H1 (cell line): ENCODE data around the gene THRB. TPM values are rescaled to one million over a fixed set of nuclear protein-coding genes. Genes with fewer than 3 reads are reported as not detected.

Experiments
- CTCF ChIA-PET: fragments of 300-600 bp; sonication (Branson Sonifier 250); formaldehyde crosslinking; loops from one replicate; lab custom pipeline; 2021; ENCODE audit not compliant: partially characterized antibody; lab: Charles Lee
- POLR2A ChIA-PET: fragments of 300-600 bp; sonication (Branson Sonifier 250); formaldehyde crosslinking; loops from one replicate; lab custom pipeline; 2021; ENCODE audit warnings: inconsistent platforms; ENCODE audit not compliant: partially characterized antibody; lab: Charles Lee
- DNase-seq, 2 experiments: peaks; one replicate each; pipeline versions ENCODE4 v3.0.0 to v3.0.0-alpha.2; 2010 to 2022; ENCODE audit warnings: low spot score in 2 of 2, low read depth in 1 of 2, mixed read lengths in 1 of 2
- FAIRE-seq: peaks from 2 replicates; lab custom pipeline; 2011; peaks lifted over from hg19 to GRCh38; lab: Jason Lieb, UNC
- H2AFZ ChIP-seq: 2 replicates; pipeline ENCODE4 v1.8.1; 2012; ENCODE audit warnings: low read length, inconsistent platforms
- H2AK5ac ChIP-seq: 2 replicates; pipeline ENCODE4 v1.6.1; 2013; ENCODE audit warnings: low read depth, low read length
- H2BK120ac ChIP-seq: replicated peaks from 2 replicates; pipeline ENCODE3; 2013; ENCODE audit warnings: low read depth, low read length, inconsistent platforms
- H2BK12ac ChIP-seq: 2 replicates; pipeline ENCODE4 v1.6.1; 2013; ENCODE audit warnings: low read depth, low read length
- H2BK15ac ChIP-seq: 2 replicates; pipeline ENCODE4 v1.6.1; 2013; ENCODE audit warnings: low read length
- H2BK20ac ChIP-seq: 2 replicates; pipeline ENCODE4 v1.6.1; 2013; ENCODE audit warnings: low read length
- H2BK5ac ChIP-seq: 2 replicates; pipeline ENCODE4 v1.6.1; 2013; ENCODE audit warnings: low read depth, low read length
- H3K14ac ChIP-seq: 2 replicates; pipeline ENCODE4 v1.6.1; 2013; ENCODE audit warnings: inconsistent platforms; ENCODE audit not compliant: insufficient read length
- H3K18ac ChIP-seq: 2 replicates; pipeline ENCODE4 v1.6.1; 2013; ENCODE audit warnings: low read length; ENCODE audit errors: extremely low read depth
- H3K23ac ChIP-seq: 2 replicates; pipeline ENCODE4 v1.6.1; 2013; ENCODE audit warnings: inconsistent platforms; ENCODE audit not compliant: insufficient read length
- H3K23me2 ChIP-seq: 2 replicates; pipeline ENCODE4 v1.6.1; 2013; ENCODE audit warnings: low read depth, low read length
- H3K27ac ChIP-seq: 2 replicates; pipeline ENCODE4 v1.6.1; 2011; ENCODE audit warnings: low read depth, low read length, inconsistent platforms
- H3K27me3 ChIP-seq, 4 experiments: replicated peaks in 1 of 4; 1 replicate in 1 of 4; 2 replicates in 3 of 4; pipeline versions ENCODE4 v1.6.1 to v1.8.1; 2011 to 2013; ENCODE audit warnings: low read length in 3 of 4, mild to moderate bottlenecking in 3 of 4, inconsistent platforms in 2 of 4, mixed read lengths in 2 of 4, moderate library complexity in 1 of 4; ENCODE audit not compliant: control insufficient read depth in 3 of 4, insufficient read depth in 3 of 4; ENCODE audit errors: extremely low read depth in 1 of 4
- H3K36me3 ChIP-seq, 4 experiments: 2 replicates each; pipeline versions ENCODE4 v1.6.1 to v1.8.1; 2011 to 2013; ENCODE audit warnings: mild to moderate bottlenecking in 4 of 4, low read length in 3 of 4, moderate library complexity in 2 of 4, control low read depth in 1 of 4, inconsistent platforms in 1 of 4; ENCODE audit not compliant: insufficient read depth in 4 of 4, control insufficient read depth in 2 of 4
- H3K4ac ChIP-seq: replicated peaks from 2 replicates; pipeline ENCODE3; 2013; ENCODE audit warnings: low read length, low read depth, mixed read lengths, inconsistent platforms; ENCODE audit not compliant: insufficient read length
- H3K4me1 ChIP-seq, 4 experiments: replicated peaks in 1 of 4; 1 replicate in 1 of 4; 2 replicates in 3 of 4; pipeline versions ENCODE4 v1.6.1 to v1.8.1; 2011 to 2013; ENCODE audit warnings: low read length in 3 of 4, inconsistent platforms in 2 of 4, mixed read lengths in 1 of 4; ENCODE audit not compliant: insufficient read depth in 4 of 4, control insufficient read depth in 3 of 4
- H3K4me2 ChIP-seq, 2 experiments: 2 replicates each; pipeline versions ENCODE4 v1.6.1 to v1.8.1; 2011 to 2013; ENCODE audit warnings: low read depth in 2 of 2, low read length in 2 of 2, control low read depth in 1 of 2, inconsistent platforms in 1 of 2, mild to moderate bottlenecking in 1 of 2; ENCODE audit not compliant: insufficient read depth in 1 of 2
- H3K4me3 ChIP-seq, 4 experiments: fragments of 200-600, 300-600 bp in 1 of 4; sonication (generic), shearing (Covaris generic), sonication (Bioruptor Twin) in 1 of 4; 2 replicates each; pipeline versions ENCODE4 v1.5.1 to v1.8.1; 2011 to 2016; ENCODE audit warnings: low read length in 4 of 4, low read depth in 3 of 4, control low read depth in 2 of 4, inconsistent platforms in 2 of 4, mild to moderate bottlenecking in 2 of 4, mixed read lengths in 1 of 4, moderate library complexity in 1 of 4; ENCODE audit not compliant: insufficient read depth in 2 of 4; ENCODE audit errors: extremely low read depth in 1 of 4
- H3K56ac ChIP-seq: replicated peaks from 2 replicates; pipeline ENCODE3; 2013; ENCODE audit warnings: low read depth, mild to moderate bottlenecking, mixed read lengths, low read length, inconsistent platforms; ENCODE audit not compliant: insufficient read length
- H3K79me1 ChIP-seq: 2 replicates; pipeline ENCODE4 v1.6.1; 2013; ENCODE audit warnings: low read depth, low read length, control low read depth
- H3K79me2 ChIP-seq, 2 experiments: 2 replicates each; pipeline versions ENCODE4 v1.6.1 to v1.8.1; 2012 to 2013; ENCODE audit warnings: low read length in 2 of 2, mild to moderate bottlenecking in 2 of 2, inconsistent platforms in 1 of 2; ENCODE audit not compliant: insufficient read depth in 2 of 2, control insufficient read depth in 1 of 2
- H3K9ac ChIP-seq, 4 experiments: replicated peaks in 1 of 4; 1 replicate in 1 of 4; 2 replicates in 3 of 4; pipeline versions ENCODE4 v1.6.1 to v1.8.1; 2011 to 2013; ENCODE audit warnings: low read depth in 3 of 4, low read length in 3 of 4, control low read depth in 2 of 4, mild to moderate bottlenecking in 2 of 4, moderate library complexity in 2 of 4, inconsistent platforms in 1 of 4; ENCODE audit errors: extremely low read depth in 1 of 4
- H3K9me3 ChIP-seq, 2 experiments: 2 replicates each; pipeline versions ENCODE4 v1.6.1 to v1.8.1; 2012 to 2013; ENCODE audit warnings: mild to moderate bottlenecking in 2 of 2, moderate library complexity in 2 of 2, control low read depth in 1 of 2, inconsistent platforms in 1 of 2, low read depth in 1 of 2, low read length in 1 of 2, mixed read lengths in 1 of 2; ENCODE audit not compliant: insufficient read depth in 2 of 2
- H4K20me1 ChIP-seq, 2 experiments: replicated peaks in 1 of 2; 2 replicates each; pipeline versions ENCODE3 to v1.8.1; 2011 to 2013; ENCODE audit warnings: inconsistent platforms in 2 of 2, low read length in 2 of 2, mild to moderate bottlenecking in 1 of 2; ENCODE audit not compliant: insufficient read depth in 2 of 2, control insufficient read depth in 1 of 2
- H4K5ac ChIP-seq: 2 replicates; pipeline ENCODE4 v1.6.1; 2013; ENCODE audit warnings: low read length, low read depth, mixed read lengths, inconsistent platforms; ENCODE audit not compliant: insufficient read length
- H4K8ac ChIP-seq: 2 replicates; pipeline ENCODE4 v1.8.0; 2013; ENCODE audit warnings: mild to moderate bottlenecking, moderate library complexity, low read length, inconsistent platforms; ENCODE audit not compliant: insufficient read depth; ENCODE audit errors: extremely low read depth
- H4K91ac ChIP-seq: replicated peaks from 2 replicates; pipeline ENCODE3; 2013; ENCODE audit warnings: low read length, mixed read lengths, inconsistent platforms; ENCODE audit not compliant: insufficient read length
- CHD1 ChIP-seq: IDR thresholded peaks from 2 replicates; pipeline ENCODE4 v1.6.1; 2012; ENCODE audit warnings: low read depth, low read length, improper control_type of control experiment
- CTBP2 ChIP-seq: IDR thresholded peaks from 2 replicates; pipeline ENCODE4 v1.7.0; 2011; ENCODE audit warnings: borderline replicate concordance, mild to moderate bottlenecking, moderate library complexity, mixed read lengths, low read length; ENCODE audit not compliant: insufficient read depth, insufficient read length
- GTF2F1 ChIP-seq: IDR thresholded peaks from 2 replicates; pipeline ENCODE4 v1.6.1; 2012; ENCODE audit warnings: low read depth, low read length, improper control_type of control experiment, borderline replicate concordance
- MAFK ChIP-seq: IDR thresholded peaks from 2 replicates; pipeline ENCODE4 v1.6.1; 2012; ENCODE audit warnings: low read depth, mild to moderate bottlenecking, improper control_type of control experiment, low read length
- NRF1 ChIP-seq: IDR thresholded peaks from 2 replicates; pipeline ENCODE4 v1.6.1; 2011; ENCODE audit warnings: mild to moderate bottlenecking, low read depth, low read length, improper control_type of control experiment
- PHF8 ChIP-seq: fragments of 200-600 bp; sonication (generic); conservative IDR thresholded peaks from 2 replicates; pipeline ENCODE4 v1.7.1; 2012; ENCODE audit warnings: low read depth, mild to moderate bottlenecking, inconsistent platforms, low read length, moderate library complexity
- SIRT6 ChIP-seq: IDR thresholded peaks from one replicate; pipeline ENCODE4 v1.7.1; 2012; ENCODE audit warnings: low read length, inconsistent platforms
- SP2 ChIP-seq: IDR thresholded peaks from 2 replicates; pipeline ENCODE4 v1.6.1; 2012; ENCODE audit warnings: mild to moderate bottlenecking, low read length, inconsistent platforms
- TEAD4 ChIP-seq: IDR thresholded peaks from 2 replicates; pipeline ENCODE4 v1.6.1; 2012; ENCODE audit warnings: low read depth, low read length, inconsistent platforms, mixed read lengths
- ZNF274 ChIP-seq: IDR thresholded peaks from 2 replicates; pipeline ENCODE4 v1.7.0; 2012; ENCODE audit warnings: low read length, borderline replicate concordance; ENCODE audit errors: extremely low read depth
- WGBS, 2 experiments: shearing (Covaris generic) in 1 of 2; methylation state at CpG; one replicate each; pipeline versions ENCODE4 v1.1.6 to v1.1.7; 2013 to 2015; ENCODE audit warnings: low lambda C conversion rate in 2 of 2, mixed read lengths in 2 of 2, inconsistent platforms in 1 of 2, low coverage in 1 of 2, missing lambda C conversion rate in 1 of 2; ENCODE audit not compliant: insufficient replicate concordance in 2 of 2, insufficient coverage in 1 of 2, insufficient read length in 1 of 2; ENCODE audit errors: extremely low coverage in 1 of 2, missing lambda C conversion rate in 1 of 2; 5-methylcytosine and 5-hydroxymethylcytosine counted together
- polyA plus RNA-seq, 7 experiments: library from polyadenylated mRNA; depleted of rRNA in 3 of 7; stranded (reverse) in 5 of 7; unstranded in 2 of 7; fragments of >200 nt in 5 of 7; fragments of 200-250 nt in 2 of 7; gene quantifications; 1 replicate in 5 of 7; 2 replicates in 1 of 7; 4 replicates in 1 of 7; pipeline versions ENCODE4 v1.2.1 to v1.2.3, GENCODE V29; 2011 to 2013; ENCODE audit warnings: missing spikeins in 2 of 7, mixed read lengths in 2 of 7
- total RNA-seq: library from RNA; stranded (reverse); fragmentation: NEBNext Ultra II Directional; extraction: Animal tissue kit (Norgen Biotek cat#: 25700); gene quantifications from 2 replicates; pipeline ENCODE4 v1.2.1, GENCODE V29; 2021
- TF ChIP-seq, protein P1 (sequence below): IDR thresholded peaks from 2 replicates; pipeline ENCODE4 v1.6.1; 2011; ENCODE audit warnings: low read depth, mild to moderate bottlenecking, low read length; ENCODE audit not compliant: insufficient read depth

THRB gene
- total and polyA plus RNA-seq, 2 of the 8 experiments (the other 6 are each of a cell fraction or from before 2014, with no cell fraction given): 0.98 to 3.9 TPM

DNA sequence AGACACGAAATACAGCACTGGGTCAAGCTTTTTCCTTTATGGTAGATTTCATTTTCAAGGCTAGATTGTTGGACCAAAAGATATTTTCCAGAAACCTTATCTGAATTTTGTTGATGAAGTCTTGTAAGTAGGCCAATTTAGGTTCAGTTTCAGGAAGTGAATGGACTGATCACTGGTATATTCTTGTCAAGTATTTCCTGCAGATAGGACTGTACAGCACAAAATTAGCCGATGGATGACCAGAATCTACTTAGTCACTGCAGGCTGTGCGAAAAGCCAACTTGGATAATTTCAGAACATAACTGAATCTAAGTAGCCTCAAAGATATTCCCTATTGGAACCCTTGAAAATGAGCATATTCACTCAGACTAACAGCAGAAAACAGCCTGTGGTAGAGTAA is 343.1 kb downstream of the THRB start:
- no peak for DNase-seq
- H3K4me3 ChIP-seq: no peak overlapping the region
- no peak overlapping the region for H3K4me2 ChIP-seq
- WGBS, 2 experiments: 90% methylated on average over 3 of the region's 3 CpGs; no CpG with 5 or more reads in 1 of the 2 experiments
- H2BK12ac ChIP-seq: no peak overlapping the region
- ChIA-PET POLR2A (no interaction called here), CTCF (interaction anchor here (0.5 to 1.3 kb wide), 3 partner anchors 34 to 194 kb away, joined by 3 to 4 read pairs (median 3); no protein-coding TSS in a partner anchor)
- H3K9me3 ChIP-seq: no peaks in the 10 kb centered on the region
- no peaks in the 10 kb centered on the region for H3K79me1 ChIP-seq
- H2AFZ ChIP-seq: no peak overlapping the region
- H4K5ac ChIP-seq: no peak overlapping the region
- H2BK20ac ChIP-seq: no peak overlapping the region
- no peak overlapping the region for H3K27ac ChIP-seq
- no peaks in the 10 kb centered on the region for H3K23me2 ChIP-seq
- no peak overlapping the region for H2BK5ac ChIP-seq
- H3K18ac ChIP-seq: no peak overlapping the region
- no peak for TF ChIP-seq ZNF274
- no peak for TF ChIP-seq GTF2F1
- no peak for TF ChIP-seq CTBP2
- no peak for TF ChIP-seq SIRT6
- no peak for TF ChIP-seq CHD1
- TF ChIP-seq TEAD4: no peak
- no peak for TF ChIP-seq PHF8
- no peak for TF ChIP-seq MAFK
- TF ChIP-seq, protein P1, sequence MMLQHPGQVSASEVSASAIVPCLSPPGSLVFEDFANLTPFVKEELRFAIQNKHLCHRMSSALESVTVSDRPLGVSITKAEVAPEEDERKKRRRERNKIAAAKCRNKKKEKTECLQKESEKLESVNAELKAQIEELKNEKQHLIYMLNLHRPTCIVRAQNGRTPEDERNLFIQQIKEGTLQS: no peak
- no peak for TF ChIP-seq NRF1
- no peak for TF ChIP-seq SP2
- no peak overlapping the region for H2AK5ac ChIP-seq
- no peak for FAIRE-seq
- H2BK15ac ChIP-seq: no peak overlapping the region
- no peak overlapping the region for H4K8ac ChIP-seq
- no peak overlapping the region for H3K14ac ChIP-seq
- H3K4ac ChIP-seq: no peak overlapping the region
- no peaks in the 10 kb centered on the region for H3K36me3 ChIP-seq
- no peak overlapping the region for H4K91ac ChIP-seq
- H3K23ac ChIP-seq: no peak overlapping the region
- H3K79me2 ChIP-seq: no peaks in the 10 kb centered on the region
- no peak overlapping the region for H3K9ac ChIP-seq
- no peaks in the 10 kb centered on the region for H3K27me3 ChIP-seq
- H3K4me1 ChIP-seq: no peaks in the 10 kb centered on the region; a peak in 1 of 7 replicates
- H3K56ac ChIP-seq: no peak overlapping the region
- H2BK120ac ChIP-seq: no peak overlapping the region
- no peaks in the 10 kb centered on the region for H4K20me1 ChIP-seq
